GM19395 (cell line): Measurements from ENCODE around the gene CRISPLD2.
"Not testable (repeated sequence)": the region's sequence is repeated elsewhere in the genome, so short reads cannot be mapped to it uniquely, and the experiment has no call there.

Source experiments
- ATAC-seq: cut with Tn5 transposase; IDR thresholded peaks from one replicate; pipeline ENCODE4 v1.9.1; 2021; ENCODE audit warnings: mild to moderate bottlenecking, moderate library complexity; ENCODE audit not compliant: unreplicated experiment

Gene CRISPLD2

DNA sequence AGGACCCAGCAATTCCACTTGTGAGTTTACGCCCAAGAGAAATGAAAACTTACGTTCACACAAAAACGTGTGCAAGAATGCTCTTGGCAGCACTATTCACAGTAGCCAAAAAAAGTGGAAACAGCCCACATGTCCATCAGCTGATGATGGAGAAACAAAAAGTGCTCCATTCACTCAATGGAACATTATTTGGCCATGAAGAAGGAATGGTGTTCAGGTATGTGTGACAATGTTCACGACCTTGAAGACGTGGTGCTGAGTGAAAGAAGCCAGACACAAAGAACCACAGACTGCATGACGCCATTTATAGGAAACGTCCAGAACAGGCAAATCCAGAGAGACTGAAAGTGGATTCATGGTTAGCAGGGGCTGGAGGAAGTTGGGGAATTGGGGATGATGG is 106.7 kb downstream of the CRISPLD2 start:
- no peak for ATAC-seq

DNA sequence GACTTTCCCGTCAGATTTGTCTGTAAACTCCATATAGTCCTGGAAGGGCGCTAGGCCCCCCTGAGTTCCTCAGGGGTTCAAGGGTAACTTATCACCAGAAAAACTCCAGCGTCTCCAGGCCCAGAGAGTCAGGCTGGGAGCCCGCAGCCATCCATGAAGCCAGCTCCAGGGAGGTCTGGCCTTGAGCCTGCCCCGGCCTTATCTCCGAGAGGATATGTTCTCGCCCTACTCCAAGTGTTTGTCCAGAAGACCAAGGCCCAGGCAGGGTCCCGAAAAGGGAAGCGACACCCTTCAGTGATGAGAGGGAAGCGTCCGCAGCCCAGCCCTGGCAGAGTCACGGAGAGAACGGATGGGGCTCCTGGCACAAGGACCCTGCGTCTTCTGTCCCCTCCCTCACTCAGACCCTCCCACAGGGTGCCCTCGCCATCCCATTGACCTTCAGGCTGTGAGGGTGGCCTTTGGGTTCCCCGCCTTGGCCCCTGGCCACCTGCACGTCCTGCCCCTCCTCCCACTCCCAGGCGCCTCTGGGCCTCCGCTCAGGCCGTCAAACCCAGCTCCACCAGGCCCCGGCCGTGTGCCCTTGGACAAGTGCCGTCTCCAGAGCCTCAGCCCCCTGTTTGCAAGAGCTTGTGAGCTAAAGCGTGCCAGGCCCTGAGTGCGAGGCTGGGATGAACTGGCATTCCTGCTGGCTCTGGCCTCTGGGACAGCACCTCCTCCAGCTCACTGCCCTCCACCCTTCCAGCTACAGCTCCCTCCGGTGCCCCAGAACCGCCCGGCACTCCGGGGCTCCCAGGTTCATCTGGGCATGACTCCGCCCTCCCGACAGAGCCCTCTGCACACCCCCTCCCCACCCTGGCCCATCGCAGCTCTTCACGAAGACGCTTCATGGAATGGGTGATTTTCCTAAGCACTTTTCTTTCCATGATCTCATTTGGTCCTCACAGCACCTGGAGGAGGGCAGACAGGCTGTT is 108.1 kb downstream of the CRISPLD2 start:
- no peak for ATAC-seq

DNA sequence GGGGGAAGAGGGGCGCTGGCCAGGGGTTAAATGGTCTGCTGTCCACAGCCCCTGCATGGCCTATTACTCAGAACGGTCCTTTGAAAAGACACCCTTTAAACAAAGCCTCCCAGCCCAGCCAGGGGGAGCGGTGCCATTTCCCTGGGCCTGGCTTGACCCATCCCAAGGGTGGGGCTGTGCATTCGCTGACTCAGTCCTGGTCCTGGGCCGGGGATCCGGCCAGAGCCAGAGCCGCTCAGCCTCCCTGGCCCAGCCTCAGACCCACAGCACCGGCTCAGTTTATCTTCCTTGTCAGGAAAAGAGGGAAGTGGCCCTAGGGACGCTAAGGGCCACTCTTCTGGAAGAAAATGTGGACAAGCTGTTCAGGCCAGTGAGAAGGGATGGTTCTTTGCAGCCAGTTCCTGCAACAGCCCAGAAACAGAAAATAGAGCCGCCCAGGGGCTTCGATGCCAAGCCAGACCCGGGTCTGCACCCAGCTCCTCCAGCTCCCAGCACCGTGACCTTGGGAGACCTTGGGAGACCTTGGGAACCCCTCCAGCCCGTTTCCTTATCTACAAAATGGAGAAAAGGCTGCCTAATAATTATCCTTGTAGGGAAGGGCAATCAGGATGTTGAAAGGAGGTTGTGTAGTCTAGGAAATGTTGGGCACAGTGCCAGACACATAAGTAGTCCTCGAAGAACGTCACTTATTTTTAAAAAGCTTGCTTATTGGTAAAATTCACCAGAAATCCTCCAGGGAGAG is 109.1 kb downstream of the CRISPLD2 start:
- ATAC-seq = no peak

DNA sequence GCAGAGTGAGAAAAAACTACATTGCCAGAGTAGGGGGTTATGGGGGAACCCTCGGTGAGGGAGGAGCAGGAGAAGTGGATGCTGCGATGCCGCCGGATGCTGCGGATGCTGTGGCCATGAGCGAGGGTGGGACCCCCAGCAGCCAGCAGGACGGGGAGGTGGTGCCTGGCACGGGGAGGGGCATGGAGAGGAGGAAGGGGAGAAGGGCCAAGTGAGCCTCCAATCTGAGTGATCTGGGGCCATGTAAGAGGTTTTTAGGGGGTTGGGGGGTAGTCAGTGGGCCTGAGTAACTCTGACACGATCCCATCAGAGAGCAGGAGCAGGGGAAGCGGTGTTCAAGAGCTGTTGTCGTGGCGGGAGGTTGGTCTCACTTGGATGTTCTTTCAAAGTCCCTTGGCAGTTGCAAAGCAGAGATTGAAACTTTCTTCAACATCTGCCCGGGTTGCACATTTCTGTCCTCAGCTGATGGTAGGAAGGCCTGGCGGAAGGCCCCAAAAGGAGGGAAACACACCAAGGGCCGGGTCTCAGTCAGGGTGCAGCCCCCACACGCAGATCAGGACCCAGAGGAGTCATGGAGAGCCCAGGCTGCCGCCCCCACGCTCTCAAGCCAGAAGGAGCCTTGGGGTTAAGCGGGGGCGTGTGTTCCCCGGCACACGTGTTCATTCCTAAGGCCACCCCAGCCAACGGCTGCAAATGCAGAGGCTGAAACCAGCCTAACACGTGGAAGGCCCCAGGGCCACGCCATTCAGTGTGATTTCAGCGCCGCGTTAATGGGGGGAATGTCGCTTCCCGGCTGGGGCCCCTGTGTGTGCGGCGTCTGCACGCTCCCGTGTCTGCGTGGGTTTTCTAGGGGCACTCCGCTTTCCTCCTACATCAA is 109.9 kb downstream of the CRISPLD2 start:
- no peak for ATAC-seq

DNA sequence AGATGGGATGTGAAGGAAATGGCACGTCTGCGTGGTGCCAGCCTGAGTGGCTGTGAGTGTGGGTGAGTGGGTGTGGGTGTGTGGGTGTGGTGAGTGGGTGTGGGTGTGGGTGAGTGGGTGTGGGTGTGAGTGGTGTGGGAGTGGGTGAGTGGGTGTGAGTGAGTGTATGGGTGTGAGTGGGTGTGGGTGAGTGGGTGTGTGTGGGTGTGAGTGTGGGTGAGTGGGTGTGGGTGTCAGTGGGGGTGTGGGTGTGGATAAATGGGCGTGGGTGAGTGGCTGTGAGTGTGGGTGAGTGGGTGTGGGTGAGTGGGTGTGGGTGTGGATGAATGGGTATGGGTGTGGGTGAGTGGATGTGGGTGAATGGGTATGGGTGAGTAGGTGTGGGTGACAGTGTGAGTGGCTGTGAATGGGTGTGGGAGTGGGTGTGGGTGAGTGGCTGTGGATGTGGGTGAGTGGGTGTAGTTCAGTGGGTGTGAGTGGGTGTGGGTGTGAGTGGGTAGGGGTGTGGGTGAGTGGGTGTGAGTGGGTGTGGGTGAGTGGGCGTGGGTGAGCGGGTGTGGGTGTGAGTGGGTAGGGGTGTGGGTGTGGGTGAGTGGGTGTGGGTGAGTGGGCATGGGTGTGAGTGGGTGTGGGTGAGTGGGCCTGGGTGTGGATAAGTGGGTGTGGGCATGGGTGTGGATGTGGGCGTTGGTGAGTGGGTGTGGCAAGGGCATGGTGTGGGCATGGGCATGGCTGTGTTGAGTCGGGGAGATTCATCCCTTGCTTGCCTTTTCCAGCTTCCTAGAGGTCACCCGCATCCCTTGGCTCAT is 110.7 kb downstream of the CRISPLD2 start:
- no peak for ATAC-seq

DNA sequence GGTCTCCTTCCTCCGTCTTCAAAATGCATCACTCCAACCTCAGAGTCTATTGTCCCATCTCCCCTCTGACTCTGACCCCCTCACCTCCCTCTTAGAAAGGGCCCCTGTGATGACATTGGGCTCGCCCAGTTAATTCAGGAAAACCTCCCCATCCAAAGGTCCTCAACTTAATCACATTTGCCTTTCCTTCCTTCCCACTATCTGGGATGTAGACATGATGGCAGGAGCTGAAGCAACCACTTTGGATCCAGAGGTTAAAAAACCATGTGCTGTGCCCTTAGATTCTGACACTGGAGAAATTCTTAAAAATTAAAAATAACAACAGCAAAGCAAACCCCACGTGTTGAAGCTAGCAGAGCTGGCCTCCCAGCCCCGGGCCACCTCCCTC is 111.3 kb downstream of the CRISPLD2 start:
- ATAC-seq = no peak

DNA sequence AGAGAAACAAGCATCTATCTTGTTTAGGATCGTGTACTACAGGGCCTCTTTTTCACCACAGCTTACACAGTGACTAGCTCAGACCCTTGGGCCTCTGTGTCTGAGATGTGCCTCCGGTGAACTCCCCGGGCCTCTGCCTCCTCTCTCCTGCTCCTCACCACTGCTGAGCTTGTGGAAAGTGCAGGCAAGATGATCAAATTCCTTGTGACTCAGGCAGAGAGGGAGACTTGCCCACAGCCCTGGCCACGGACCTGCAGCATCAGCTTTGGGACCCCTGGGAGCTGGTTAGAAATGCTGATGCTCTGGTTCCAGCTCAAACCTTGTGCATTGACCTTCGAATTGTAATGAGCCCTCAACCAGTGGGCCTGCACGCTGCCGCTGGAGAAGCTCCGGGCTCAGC is 111.7 kb downstream of the CRISPLD2 start:
- no peak for ATAC-seq

DNA sequence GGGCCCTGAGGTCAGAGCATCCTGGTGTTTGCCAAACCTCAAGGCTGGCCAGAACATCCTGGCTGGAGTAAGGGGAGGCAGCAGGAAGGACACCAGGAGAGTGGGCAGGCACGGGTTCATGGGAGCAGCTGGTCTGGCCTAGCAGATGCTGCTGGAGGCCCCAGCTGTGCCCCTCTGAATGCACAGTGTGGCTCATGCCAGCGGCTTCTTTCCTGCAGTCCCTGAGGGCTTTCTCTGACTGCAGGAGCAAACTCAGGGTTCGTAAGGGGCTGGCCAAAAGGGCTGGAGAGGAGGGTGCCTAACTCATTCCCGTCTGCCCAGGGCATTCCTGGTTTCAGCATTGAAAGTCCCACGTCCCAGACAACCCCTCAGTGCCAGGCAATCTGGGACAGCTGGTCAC is 112.9 kb downstream of the CRISPLD2 start:
- no peak for ATAC-seq

DNA sequence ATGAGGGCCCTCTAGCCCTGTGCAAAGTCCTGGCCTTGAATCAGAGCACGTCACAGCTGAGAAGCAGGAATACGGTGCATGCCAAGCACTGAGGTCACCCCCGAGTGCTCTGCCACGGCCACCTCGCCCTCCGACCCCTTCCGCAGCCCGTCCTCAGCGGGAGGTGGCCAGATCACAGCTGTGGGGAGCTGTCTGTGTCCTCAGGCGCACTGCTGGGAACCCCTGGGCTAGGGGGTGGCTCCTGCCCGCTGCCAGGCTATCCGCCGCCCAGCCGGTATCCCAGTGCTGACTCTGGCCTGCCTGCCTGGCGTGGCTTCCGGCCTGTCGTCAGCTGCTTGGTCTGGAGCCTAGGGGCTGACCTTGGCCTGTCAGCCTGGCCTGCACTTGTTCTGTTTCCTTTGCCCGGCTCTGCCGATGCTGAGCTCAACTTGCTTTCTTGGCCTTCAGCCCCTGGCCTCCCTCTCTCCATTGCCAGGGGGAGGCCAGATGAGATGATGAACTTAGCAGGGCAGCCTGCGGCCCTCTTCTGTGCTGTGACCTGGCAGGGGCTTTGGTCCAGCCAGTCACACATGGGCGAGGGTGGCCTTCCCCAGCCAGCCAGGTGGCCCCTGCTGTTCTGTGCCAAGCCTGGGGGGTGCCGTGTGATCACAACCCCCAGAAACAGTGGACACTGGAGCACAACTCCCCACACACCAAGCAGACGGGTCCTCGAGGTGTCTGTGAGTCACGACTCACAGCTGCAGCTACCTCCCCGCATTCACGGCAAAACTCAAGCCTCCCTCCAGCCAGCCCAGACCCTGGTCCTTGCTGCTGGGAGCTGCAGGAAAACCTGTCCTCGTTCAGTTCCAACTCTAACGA is 114.2 kb downstream of the CRISPLD2 start:
- ATAC-seq = no peak

DNA sequence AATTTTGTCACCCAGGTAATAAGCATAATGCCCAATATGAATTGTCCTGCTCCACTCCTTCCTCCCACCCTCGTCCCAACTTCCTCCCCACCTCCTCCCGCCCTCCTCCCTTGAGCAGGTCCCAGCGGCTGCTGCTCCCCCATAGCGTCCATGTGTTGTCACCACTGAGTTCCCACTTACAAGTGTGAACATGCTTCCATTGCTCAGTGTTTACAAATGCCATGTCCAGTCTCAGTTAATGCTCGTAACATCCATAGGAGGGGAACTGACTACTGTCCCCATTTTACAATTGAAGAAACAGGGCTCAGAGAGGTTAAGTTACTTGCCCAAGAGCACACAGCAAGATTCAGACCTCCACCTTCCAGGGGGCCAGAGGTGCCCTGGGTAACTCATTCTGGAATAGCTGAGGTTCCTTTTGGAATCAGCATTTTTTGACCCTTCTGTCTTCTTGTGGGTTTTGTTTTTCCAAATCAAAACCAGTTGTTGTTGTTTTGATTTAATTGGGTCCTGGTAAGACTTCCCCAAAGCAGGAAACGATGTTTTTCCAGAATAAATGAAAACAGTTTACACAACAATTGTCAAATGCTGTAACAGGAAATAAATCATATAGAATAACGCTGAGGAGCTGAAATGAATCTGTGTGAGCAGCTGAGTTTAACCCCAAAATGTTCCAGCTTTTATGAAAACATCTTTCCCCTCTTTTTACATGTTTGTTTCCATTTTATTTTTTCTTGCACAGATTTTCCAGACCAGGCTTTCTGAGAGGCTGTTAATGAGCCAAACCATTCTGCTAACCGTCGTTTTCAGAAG is 117.6 kb downstream of the CRISPLD2 start:
- no peak for ATAC-seq

DNA sequence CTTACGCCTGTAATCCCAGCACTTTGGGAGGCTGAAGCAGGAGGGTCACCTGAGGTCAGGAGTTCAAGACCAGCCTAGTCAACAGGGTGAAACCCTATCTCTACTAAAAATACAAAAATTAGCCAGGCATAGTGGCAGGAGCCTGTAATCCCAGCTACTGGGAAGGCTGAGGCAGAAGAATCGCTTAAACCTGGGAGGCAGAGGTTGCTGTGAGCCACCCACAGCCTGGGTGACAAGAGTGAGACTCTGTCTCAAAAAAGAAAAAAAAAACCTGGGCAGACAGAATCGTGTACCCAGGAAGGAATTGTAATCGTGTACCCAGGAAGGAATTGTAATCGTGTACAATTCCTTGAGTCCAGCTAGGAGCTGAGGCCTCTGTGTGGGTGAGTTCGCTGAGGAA is 118.8 kb downstream of the CRISPLD2 start:
- not testable (repeated sequence) for ATAC-seq

DNA sequence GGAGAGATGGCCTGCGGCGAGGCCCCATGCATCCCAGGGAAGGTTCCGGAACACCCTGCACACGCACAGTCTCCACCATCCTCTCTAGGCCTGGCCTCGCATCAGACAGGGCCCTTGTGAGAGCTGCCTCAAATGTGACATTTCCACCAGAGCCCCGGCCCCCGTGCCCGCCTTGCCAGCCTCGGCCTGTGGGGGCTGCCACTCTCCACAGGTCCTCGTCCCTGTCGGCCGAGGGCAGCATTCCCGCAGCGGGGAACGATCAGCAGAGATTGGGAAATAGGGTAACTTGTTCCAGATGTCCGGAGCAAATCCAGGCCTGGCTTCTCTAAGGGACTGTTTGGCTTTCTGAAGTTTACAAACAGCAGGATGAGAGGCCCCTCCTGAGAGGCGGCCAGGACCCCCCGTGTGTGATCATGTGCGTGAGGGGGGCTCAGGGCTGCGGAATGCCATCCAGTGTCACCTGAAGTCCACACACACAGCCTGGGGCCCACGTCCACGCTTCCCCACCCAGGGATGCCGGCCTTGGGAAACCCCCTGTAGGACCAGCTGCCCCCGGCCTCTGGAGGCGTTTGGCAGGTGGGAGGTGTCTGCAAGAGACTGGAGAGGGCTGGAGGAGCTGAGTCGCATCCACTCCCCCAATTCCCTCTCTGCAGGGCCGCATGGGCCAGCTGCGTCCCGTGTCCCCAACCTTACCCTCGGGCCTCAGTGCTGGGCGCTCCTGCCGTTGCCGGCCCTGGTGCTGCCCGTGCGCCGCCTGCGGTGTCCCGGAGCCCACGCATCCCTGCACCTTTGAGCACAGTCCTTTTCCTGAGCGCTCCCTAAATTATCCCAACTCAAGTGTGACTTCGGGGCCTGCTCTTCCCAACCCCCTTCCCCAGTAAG is 121.1 kb downstream of the CRISPLD2 start:
- no peak for ATAC-seq

DNA sequence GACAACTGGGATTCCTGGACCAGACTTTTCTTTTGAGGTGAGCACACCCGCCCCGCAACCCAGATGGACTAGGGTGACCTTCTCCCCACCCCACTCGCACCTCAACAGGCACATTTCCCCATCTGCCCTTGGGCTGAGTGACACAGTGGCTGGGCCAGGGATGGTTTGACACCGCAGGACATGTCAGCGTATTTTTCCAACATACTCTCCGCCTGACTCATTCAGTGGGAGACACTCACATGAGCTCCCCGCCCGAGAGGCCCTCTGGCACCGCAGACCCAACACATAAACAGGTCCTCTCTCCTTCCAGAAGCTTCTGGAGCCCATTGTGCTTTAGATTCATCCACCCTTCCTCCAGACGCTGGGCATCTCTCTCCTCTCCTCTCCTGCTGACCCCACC is 122.1 kb downstream of the CRISPLD2 start:
- no peak for ATAC-seq

DNA sequence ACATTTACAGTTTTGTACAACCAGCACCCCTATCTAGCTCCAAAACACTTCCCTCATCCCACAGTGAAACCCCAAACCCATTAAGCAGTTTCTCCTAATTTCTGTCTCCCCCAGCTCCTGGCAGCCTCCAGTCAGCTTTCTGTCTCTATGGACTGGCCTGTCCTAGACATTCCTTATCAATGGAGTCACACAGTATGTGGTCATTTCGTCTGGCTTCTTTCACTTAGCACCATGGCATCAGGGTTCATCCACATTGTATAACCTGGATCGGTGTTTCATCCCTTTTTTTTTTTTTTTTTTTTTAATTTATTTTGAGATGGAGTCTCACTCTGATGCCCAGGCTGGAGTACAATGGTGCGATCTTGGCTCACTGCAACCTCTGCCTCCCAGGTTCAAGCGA is 123.0 kb downstream of the CRISPLD2 start:
- ATAC-seq = no peak

DNA sequence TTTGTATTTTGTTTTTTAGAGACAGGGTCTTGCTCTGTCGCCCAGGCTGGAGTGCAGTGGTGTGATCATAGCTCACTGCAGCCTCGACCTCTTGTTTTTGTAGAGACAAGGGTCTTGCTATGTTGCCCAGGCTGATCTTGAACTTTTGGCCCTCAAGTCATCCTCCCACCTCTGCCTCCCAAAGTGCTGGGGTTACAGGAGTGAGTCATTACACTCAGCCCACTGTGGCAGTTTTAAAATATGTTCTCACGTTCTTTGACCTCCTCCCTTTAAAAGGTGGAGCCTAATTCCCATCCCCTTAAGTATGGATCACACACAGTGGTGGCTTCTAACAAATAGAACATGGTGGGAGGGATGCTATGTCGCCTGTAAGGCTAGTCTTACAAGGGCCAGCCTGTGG is 123.8 kb downstream of the CRISPLD2 start:
- no peak for ATAC-seq

DNA sequence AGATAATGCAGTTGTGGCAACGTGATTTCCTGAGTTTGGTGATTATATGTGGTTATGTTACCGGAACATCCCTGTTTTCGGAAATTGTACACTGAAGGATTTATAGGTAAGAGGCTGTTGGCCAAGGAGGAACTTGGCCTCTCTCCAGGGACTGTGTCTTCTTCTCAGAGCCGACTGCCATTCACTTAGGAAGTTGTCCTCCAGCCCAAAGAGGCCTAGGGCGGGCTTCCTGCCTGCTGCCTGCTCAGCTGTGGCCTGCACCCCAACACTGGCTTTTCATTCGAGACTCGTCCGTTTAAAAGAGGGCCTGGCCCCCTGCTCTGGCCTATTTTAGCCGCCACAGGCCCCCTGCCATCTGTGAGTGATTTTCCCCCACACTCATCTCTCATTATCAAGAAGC is 127.2 kb downstream of the CRISPLD2 start:
- ATAC-seq = no peak

DNA sequence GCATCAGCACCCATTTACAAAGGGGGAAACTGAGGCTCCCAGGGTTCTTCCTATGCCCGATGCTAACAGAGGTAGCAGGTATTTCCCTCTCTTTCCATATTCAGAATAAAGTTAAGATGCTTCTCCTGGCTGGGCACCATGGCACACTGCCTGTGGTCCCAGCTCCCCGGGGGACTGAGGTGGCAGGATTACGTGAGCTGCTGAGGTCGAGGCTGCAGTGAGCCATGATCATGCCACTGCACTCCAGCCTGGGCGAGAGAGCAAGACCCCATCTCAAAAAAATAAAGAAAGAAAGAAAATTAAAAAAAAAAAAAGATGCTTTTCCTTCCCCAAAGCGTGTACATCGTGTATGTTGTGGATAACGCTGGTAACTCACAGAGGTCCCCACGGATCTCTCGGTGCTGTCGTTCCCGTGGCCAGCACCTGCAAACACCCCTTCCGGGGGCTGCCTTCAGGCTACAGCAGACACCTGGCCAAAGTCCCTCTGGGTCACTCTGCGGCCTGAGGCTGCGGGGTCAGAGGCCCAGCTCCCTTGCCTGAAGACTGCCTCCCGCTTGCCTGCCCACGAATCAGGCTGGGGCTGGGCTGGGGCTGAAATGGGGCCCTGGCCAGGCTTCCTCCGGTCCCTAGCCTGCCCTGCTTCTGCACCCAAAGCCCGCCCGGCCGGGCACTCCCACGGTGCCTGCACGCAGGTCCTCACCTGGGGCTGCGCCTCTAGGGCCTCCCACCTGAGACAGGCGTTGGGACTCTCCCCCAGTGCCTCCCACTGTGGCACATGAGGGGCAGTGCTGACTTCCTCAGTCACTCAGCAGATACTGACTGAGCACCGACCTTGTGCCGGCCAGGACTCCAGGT is 128.4 kb downstream of the CRISPLD2 start:
- ATAC-seq = no peak
